ENCODE results near the gene CUL2. TPM values are rescaled to one million over a fixed set of nuclear protein-coding genes. Genes with fewer than 3 reads are reported as not detected.
"Not testable (repeated sequence)": the region's sequence is repeated elsewhere in the genome, so short reads cannot be mapped to it uniquely, and the experiment has no call there.

The CUL2 gene
- total and polyA plus RNA-seq, 2 donors (not counting 1 experiment from before 2014, with no cell fraction given) = 7.3 to 36.9 TPM

DNA sequence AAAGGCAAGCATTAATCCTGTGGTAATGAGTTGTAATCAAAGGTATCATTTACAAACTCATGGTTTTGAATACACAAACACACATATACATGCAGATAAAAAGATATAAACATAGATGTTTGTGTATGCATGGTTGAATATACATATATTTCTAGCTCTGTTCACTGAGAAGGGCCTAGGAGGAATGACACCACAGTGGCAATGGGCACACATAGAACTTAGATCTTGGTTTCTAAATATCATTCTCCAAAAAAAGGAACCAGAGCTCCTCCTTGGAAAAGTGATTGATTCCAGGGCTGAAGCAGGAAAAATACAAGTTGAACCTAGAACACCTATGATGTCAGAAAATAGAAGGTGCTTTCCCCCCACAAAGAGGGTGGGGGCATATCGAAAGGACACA lies 6.9 kb downstream of the CUL2 start:
- H3K79me2 ChIP-seq (ENCODE audit: control insufficient read depth, insufficient read depth, low read length) = peaks cover 98% of the 10 kb centered on the region
- no peaks in the 10 kb centered on the region for H3K27me3 ChIP-seq (replicated peaks in 1 of 4; ENCODE audit: control extremely low read depth in 1 of 4, control insufficient read depth in 3 of 4, insufficient read depth in 4 of 4, low read length in 3 of 4)
- ChIA-PET CTCF (interaction anchor here (1.5 kb wide), 1 partner anchor 37 kb away, joined by 3 read pairs; no protein-coding TSS in a partner anchor), POLR2A (no interaction called here)
- no peak overlapping the region for H3K27ac Mint-ChIP-seq
- peaks cover 63% of the 10 kb centered on the region for H4K20me1 ChIP-seq (ENCODE audit: control insufficient read depth, insufficient read depth, low read length, poor library complexity, severe bottlenecking)
- peaks cover 9 to 10% of the 10 kb centered on the region in 2 donors for H3K4me1 ChIP-seq (ENCODE audit: control insufficient read depth in 2 of 2, insufficient read depth in 2 of 2, low read length in 2 of 2)
- no peak for ATAC-seq (ENCODE audit: low read depth)
- H3K9me3 ChIP-seq (ENCODE audit: control extremely low read depth in 1 of 3, control insufficient read depth in 2 of 3, insufficient read depth in 1 of 3, low read length in 2 of 3) = peaks cover 0 to 2% (median 1%) of the 10 kb centered on the region in 3 donors
- H3K4me3 Mint-ChIP-seq = no peak overlapping the region
- H3K9ac ChIP-seq (ENCODE audit: low read length) = no peak overlapping the region
- H3K4me2 ChIP-seq (replicated peaks; ENCODE audit: low read depth, low read length, poor library complexity, severe bottlenecking) = no peak overlapping the region
- DNase-seq = no peak
- no peak overlapping the region for H2AFZ ChIP-seq (ENCODE audit: insufficient read depth, low read depth, low read length, poor library complexity, severe bottlenecking)
- peaks cover 4% of the 10 kb centered on the region for H3K9me3 Mint-ChIP-seq (ENCODE audit: insufficient read depth)
- H3K36me3 ChIP-seq (replicated peaks in 1 of 2; ENCODE audit: control extremely low read depth in 1 of 2, control insufficient read depth in 1 of 2, extremely low read depth in 1 of 2, insufficient read depth in 2 of 2, low read length in 1 of 2) = peaks cover 5 to 13% of the 10 kb centered on the region in 2 experiments
- no peak for TF ChIP-seq EZH2 (IDR thresholded peaks at IDR 0.05; ENCODE audit: borderline replicate concordance, insufficient read depth, low read depth, low read length, poor library complexity, severe bottlenecking)
- TF ChIP-seq, protein P1, sequence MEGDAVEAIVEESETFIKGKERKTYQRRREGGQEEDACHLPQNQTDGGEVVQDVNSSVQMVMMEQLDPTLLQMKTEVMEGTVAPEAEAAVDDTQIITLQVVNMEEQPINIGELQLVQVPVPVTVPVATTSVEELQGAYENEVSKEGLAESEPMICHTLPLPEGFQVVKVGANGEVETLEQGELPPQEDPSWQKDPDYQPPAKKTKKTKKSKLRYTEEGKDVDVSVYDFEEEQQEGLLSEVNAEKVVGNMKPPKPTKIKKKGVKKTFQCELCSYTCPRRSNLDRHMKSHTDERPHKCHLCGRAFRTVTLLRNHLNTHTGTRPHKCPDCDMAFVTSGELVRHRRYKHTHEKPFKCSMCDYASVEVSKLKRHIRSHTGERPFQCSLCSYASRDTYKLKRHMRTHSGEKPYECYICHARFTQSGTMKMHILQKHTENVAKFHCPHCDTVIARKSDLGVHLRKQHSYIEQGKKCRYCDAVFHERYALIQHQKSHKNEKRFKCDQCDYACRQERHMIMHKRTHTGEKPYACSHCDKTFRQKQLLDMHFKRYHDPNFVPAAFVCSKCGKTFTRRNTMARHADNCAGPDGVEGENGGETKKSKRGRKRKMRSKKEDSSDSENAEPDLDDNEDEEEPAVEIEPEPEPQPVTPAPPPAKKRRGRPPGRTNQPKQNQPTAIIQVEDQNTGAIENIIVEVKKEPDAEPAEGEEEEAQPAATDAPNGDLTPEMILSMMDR (IDR thresholded peaks at IDR 0.05) = no peak
- intact Hi-C loops (cut with micrococcal nuclease) = no loop called here
- no CpG with 5 or more reads among the region's 1 CpG for WGBS (ENCODE audit: insufficient coverage)
- H3K4me1 Mint-ChIP-seq = peaks cover 45% of the 10 kb centered on the region
- H3K27ac ChIP-seq (ENCODE audit: low read length in 2 of 2) = no peak overlapping the region
- no peak overlapping the region for H3K4me3 ChIP-seq (ENCODE audit: control extremely low read depth in 1 of 5, extremely low read depth in 1 of 5, insufficient read depth in 1 of 5, low read depth in 2 of 5, low read length in 4 of 5)
- no peaks in the 10 kb centered on the region for H3K27me3 Mint-ChIP-seq

DNA sequence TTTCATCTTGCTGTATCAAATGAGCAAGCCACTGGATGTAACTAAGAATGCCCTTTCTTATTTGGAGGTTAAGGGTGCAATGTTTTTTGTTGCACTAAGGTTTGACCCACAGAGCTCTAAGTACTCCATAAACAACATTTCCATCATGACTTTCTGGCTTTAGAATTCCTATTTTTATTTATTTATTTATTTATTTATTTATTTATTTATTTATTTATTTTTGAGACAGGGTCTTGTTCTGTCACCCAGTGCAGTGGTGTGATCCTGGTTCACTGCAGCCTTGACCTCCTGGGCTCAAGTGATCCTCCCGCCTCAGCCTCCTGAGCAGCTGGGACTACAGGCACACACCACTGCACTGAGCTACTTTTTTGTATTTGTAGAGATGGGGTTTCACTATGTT lies 9.9 kb downstream of the CUL2 start:
- POLR2A ChIA-PET; H3K4me3 Mint-ChIP-seq; H3K9me3 Mint-ChIP-seq (ENCODE audit: insufficient read depth); H3K27ac Mint-ChIP-seq; H2AFZ ChIP-seq (ENCODE audit: insufficient read depth, low read depth, low read length, poor library complexity, severe bottlenecking); ATAC-seq (ENCODE audit: low read depth); DNase-seq; CTCF ChIA-PET; H3K4me1 ChIP-seq (ENCODE audit: control insufficient read depth in 2 of 2, insufficient read depth in 2 of 2, low read length in 2 of 2); H3K27me3 Mint-ChIP-seq; H3K9ac ChIP-seq (ENCODE audit: low read length); H3K27ac ChIP-seq (ENCODE audit: low read length in 2 of 2); H3K27me3 ChIP-seq (replicated peaks in 1 of 4; ENCODE audit: control extremely low read depth in 1 of 4, control insufficient read depth in 3 of 4, insufficient read depth in 4 of 4, low read length in 3 of 4); H3K4me3 ChIP-seq (ENCODE audit: control extremely low read depth in 1 of 5, extremely low read depth in 1 of 5, insufficient read depth in 1 of 5, low read depth in 2 of 5, low read length in 4 of 5); H3K9me3 ChIP-seq (ENCODE audit: control extremely low read depth in 1 of 3, control insufficient read depth in 2 of 3, insufficient read depth in 1 of 3, low read length in 2 of 3); H3K4me2 ChIP-seq (replicated peaks; ENCODE audit: low read depth, low read length, poor library complexity, severe bottlenecking); intact Hi-C loops (cut with micrococcal nuclease): not testable (repeated sequence)
- WGBS (ENCODE audit: insufficient coverage) = 100% methylated on average over 1 of the region's 1 CpG
- Histone ChIP-seq H3K79me2 (ENCODE audit: control insufficient read depth, insufficient read depth, low read length) (peaks cover 91% of the 10 kb centered on the region), H3K36me3 (replicated peaks in 1 of 2; ENCODE audit: control extremely low read depth in 1 of 2, control insufficient read depth in 1 of 2, extremely low read depth in 1 of 2, insufficient read depth in 2 of 2, low read length in 1 of 2) (peaks cover 5 to 13% of the 10 kb centered on the region in 2 experiments), H4K20me1 (ENCODE audit: control insufficient read depth, insufficient read depth, low read length, poor library complexity, severe bottlenecking) (peaks cover 57% of the 10 kb centered on the region)
- peaks cover 19% of the 10 kb centered on the region for H3K4me1 Mint-ChIP-seq

All from B cell (primary cell).